Measurements from ENCODE around the gene PCNX4. TPM values are rescaled to one million over a fixed set of nuclear protein-coding genes. Genes with fewer than 3 reads are reported as not detected.

The PCNX4 gene
- total RNA-seq, 1 donor, result 101 TPM

- H4K20me1 ChIP-seq (ENCODE audit: insufficient read depth, low read length), result no peaks in the 10 kb centered on the region
- H3K27ac ChIP-seq (ENCODE audit: low read depth, low read length), result no peak overlapping the region
- H3K4me2 ChIP-seq (ENCODE audit: insufficient read depth, low read length), result no peak overlapping the region
- H3K4me1 ChIP-seq (ENCODE audit: insufficient read depth, low read length), result no peaks in the 10 kb centered on the region
- no peak for TF ChIP-seq CTCF (IDR thresholded peaks at IDR 0.05; ENCODE audit: extremely low read depth, low read depth, low read length)
- no peaks in the 10 kb centered on the region for H3K79me2 ChIP-seq (ENCODE audit: insufficient read depth, low read length)
- H3K27me3 ChIP-seq (ENCODE audit: insufficient read depth, low read length), result no peaks in the 10 kb centered on the region
- no peaks in the 10 kb centered on the region for H3K9me3 ChIP-seq (ENCODE audit: low read depth, low read length)
- H2AFZ ChIP-seq (ENCODE audit: low read length), result no peak overlapping the region
- H3K4me3 ChIP-seq (ENCODE audit: insufficient read depth, low read length), result no peak overlapping the region
- no peak for DNase-seq (ENCODE audit: insufficient read length, low spot score, missing footprints)
- no peaks in the 10 kb centered on the region for H3K36me3 ChIP-seq (ENCODE audit: insufficient read depth, low read length)
Measured at GRCh38 chr14:60214003-60214402, 122.3 kb downstream of the PCNX4 start.

GRCh38 chr14:60214415-60215126 lies 122.8 kb downstream of the PCNX4 start:
- Histone ChIP-seq H3K9me3 (ENCODE audit: low read depth, low read length) (no peaks in the 10 kb centered on the region), H3K4me1 (ENCODE audit: insufficient read depth, low read length) (no peaks in the 10 kb centered on the region), H4K20me1 (ENCODE audit: insufficient read depth, low read length) (no peaks in the 10 kb centered on the region), H2AFZ (ENCODE audit: low read length) (no peak overlapping the region), H3K36me3 (ENCODE audit: insufficient read depth, low read length) (no peaks in the 10 kb centered on the region), H3K79me2 (ENCODE audit: insufficient read depth, low read length) (no peaks in the 10 kb centered on the region), H3K4me2 (ENCODE audit: insufficient read depth, low read length) (no peak overlapping the region), H3K4me3 (ENCODE audit: insufficient read depth, low read length) (no peak overlapping the region), H3K27ac (ENCODE audit: low read depth, low read length) (no peak overlapping the region), H3K27me3 (ENCODE audit: insufficient read depth, low read length) (no peaks in the 10 kb centered on the region)
- no peak for TF ChIP-seq CTCF (IDR thresholded peaks at IDR 0.05; ENCODE audit: extremely low read depth, low read depth, low read length)
- DNase-seq (ENCODE audit: insufficient read length, low spot score, missing footprints), result no peak

GRCh38 chr14:60215127-60215444 lies 123.4 kb downstream of the PCNX4 start:
- TF ChIP-seq CTCF (IDR thresholded peaks at IDR 0.05; ENCODE audit: extremely low read depth, low read depth, low read length), result no peak
- no peak for DNase-seq (ENCODE audit: insufficient read length, low spot score, missing footprints)

DNA sequence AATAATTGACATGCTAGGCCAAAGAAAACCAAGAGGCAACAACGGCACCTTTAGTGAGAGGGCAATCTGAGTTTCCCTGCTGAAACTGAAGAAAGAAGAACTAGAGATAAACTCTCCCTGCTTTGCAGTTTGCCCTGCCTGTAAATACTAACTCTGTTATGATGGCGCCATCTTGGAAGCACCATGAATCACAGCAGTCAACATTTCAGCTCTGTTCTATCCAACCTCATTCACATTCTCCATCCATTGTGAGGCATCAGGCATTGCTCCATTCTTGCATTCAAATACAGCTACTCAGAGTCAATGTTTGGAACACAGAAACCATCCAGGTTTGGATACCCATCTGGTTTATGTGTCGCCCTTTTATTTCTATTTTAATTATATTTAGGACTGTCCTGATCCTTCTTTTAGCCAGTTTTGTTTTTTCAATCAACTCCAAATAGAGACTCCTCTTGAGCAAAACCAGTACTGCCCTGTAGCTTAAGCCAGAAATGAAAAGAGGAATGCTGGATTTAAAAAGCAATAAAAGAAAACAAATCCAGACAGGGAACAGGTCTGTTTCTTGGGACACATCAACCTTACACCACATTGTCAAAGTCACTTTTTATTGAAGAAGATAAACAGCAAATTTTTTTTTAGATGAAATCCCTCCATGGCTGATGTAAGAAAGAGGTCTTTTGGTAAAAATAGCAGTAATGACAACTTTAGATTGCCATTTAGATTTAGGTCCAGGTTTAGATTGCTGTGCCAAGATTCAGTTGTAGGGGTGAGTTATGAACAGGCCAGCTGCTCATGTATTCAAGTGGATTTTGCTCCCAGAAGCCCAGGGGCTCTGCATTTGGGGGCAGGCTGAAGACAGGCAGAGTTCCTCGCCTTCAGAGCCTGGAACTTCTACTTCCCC lies 124.0 kb downstream of the PCNX4 start:
- no peak overlapping the region for H3K4me2 ChIP-seq (ENCODE audit: insufficient read depth, low read length)
- no peaks in the 10 kb centered on the region for H3K9me3 ChIP-seq (ENCODE audit: low read depth, low read length)
- no peaks in the 10 kb centered on the region for H3K27me3 ChIP-seq (ENCODE audit: insufficient read depth, low read length)
- no peak for TF ChIP-seq CTCF (IDR thresholded peaks at IDR 0.05; ENCODE audit: extremely low read depth, low read depth, low read length)
- H3K79me2 ChIP-seq (ENCODE audit: insufficient read depth, low read length), result no peaks in the 10 kb centered on the region
- no peak overlapping the region for H3K4me3 ChIP-seq (ENCODE audit: insufficient read depth, low read length)
- H3K27ac ChIP-seq (ENCODE audit: low read depth, low read length), result no peak overlapping the region
- H3K36me3 ChIP-seq (ENCODE audit: insufficient read depth, low read length), result no peaks in the 10 kb centered on the region
- DNase-seq (ENCODE audit: insufficient read length, low spot score, missing footprints), result no peak
- no peaks in the 10 kb centered on the region for H4K20me1 ChIP-seq (ENCODE audit: insufficient read depth, low read length)
- no peak overlapping the region for H2AFZ ChIP-seq (ENCODE audit: low read length)
- H3K4me1 ChIP-seq (ENCODE audit: insufficient read depth, low read length), result no peaks in the 10 kb centered on the region

More at GRCh38 chr14:60215127-60215444, 123.4 kb downstream of the PCNX4 start:
- H3K27ac ChIP-seq (ENCODE audit: low read depth, low read length), result no peak overlapping the region
- H3K4me3 ChIP-seq (ENCODE audit: insufficient read depth, low read length), result no peak overlapping the region
- H3K36me3 ChIP-seq (ENCODE audit: insufficient read depth, low read length), result no peaks in the 10 kb centered on the region
- H3K4me1 ChIP-seq (ENCODE audit: insufficient read depth, low read length), result no peaks in the 10 kb centered on the region
- no peaks in the 10 kb centered on the region for H3K79me2 ChIP-seq (ENCODE audit: insufficient read depth, low read length)
- H4K20me1 ChIP-seq (ENCODE audit: insufficient read depth, low read length), result no peaks in the 10 kb centered on the region
- H3K4me2 ChIP-seq (ENCODE audit: insufficient read depth, low read length), result no peak overlapping the region
- H3K27me3 ChIP-seq (ENCODE audit: insufficient read depth, low read length), result no peaks in the 10 kb centered on the region
- H2AFZ ChIP-seq (ENCODE audit: low read length), result no peak overlapping the region
- no peaks in the 10 kb centered on the region for H3K9me3 ChIP-seq (ENCODE audit: low read depth, low read length)

Data from osteoblast (primary cell).